Left ventricle myocardium superior (tissue), 1 donor: ENCODE measurements around the gene EDARADD. TPM values are rescaled to one million over a fixed set of nuclear protein-coding genes. Genes with fewer than 3 reads are reported as not detected.
"Not testable (repeated sequence)": the region's sequence is repeated elsewhere in the genome, so short reads cannot be mapped to it uniquely, and the experiment has no call there.

Experiments used
- ATAC-seq: fragments of 200-7000 bp; cut with Tn5 transposase; one replicate; pipeline ENCODE4 v1.9.1; 2020; ENCODE audit warnings: mild to moderate bottlenecking, moderate library complexity
- DNase-seq: peaks from one replicate; pipeline ENCODE4 v3.0.0-alpha.2; 2020
- intact Hi-C: fragments of 100-400 bp; cut with micrococcal nuclease; formaldehyde crosslinking; loops from one replicate; pipeline ENCODE4 v1.11.0; 2022
- long read RNA-seq: library from polyadenylated mRNA; unstranded; transcript quantifications from one replicate; pipeline ENCODE4 v2.0.0, GENCODE V29; 2021
- total RNA-seq: library from RNA; stranded (reverse); fragmentation: NEBNext Ultra II Directional; extraction: Animal tissue kit (Norgen Biotek cat#: 25700); gene quantifications from one replicate; pipeline ENCODE4 v1.2.1, GENCODE V29; 2021
- donor health status: DM: no; HTN: yes; CAD: no; lungs with severe emphysema.

Gene EDARADD
- 3.0 TPM for total RNA-seq
- long read RNA-seq, partial matches to known transcripts = 0 of 3 reads
- long read RNA-seq, other reads (novel, unspliced or antisense) = 0 of 3 reads

DNA sequence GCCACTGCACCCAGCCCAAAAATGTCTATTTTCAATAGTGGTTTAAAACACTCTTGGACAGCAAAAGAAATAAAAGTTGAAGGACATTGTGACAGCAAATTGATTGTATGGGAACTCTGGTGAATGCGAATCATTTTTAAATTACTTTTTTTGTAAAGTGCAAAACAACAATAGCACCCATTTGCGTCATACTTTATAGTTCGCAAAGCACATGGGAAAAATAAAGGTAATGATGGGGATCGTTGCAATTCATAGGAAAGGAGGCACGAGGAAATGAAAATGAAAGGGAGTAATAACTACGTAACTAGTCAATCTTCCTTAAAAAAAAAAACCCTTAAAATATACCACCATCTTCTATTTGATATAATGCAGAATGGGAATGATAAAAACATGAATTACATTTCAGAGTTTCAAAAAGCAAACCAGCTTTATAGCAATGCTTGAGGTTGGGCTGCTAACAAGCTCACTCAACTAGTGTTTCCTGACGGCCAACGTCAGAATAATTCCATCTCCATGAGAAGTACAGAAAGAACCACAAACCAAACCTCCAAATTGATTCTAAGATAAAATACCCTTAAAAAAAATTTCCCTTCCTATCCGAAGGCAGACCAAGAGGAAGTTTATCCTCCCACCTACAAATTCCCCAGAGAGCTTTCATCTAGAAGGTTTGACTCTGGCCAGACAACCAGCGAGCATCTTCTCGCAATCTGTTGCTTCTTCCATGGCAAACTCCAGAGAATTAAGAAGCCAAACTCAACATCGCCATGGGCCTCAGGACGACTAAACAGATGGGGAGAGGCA lies at the start of gene EDARADD:
EDARADD (plus strand) TSS at position 606 of the 801 bp plus-strand sequence; CDS start at position 765, 159 bp downstream.
- no peak for DNase-seq

DNA sequence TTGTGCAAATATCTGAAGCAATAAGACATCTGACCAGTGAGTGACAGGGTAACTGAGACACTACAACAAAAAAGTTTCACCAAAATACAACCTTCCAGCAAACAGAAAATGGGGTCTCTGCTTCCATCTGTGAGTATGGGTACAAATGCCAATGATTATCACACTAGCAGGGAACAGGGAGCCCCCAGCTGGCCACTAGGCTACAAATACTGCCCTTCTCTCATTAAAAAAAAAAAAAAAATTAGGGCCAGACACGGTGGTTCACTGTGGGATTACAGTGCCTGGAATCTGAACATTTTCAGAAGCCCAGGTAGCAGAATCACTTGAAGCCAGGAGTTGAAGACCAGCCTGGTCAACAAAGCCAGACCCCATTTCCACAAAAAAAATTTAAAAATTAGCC lies 48.4 kb upstream of the EDARADD start:
- ATAC-seq (no peak), DNase-seq (no peak)
- intact Hi-C loops = no loop called here

More for the DNA sequence above, at the start of gene EDARADD:
- ATAC-seq = no peak
- intact Hi-C loops = no loop called here

DNA sequence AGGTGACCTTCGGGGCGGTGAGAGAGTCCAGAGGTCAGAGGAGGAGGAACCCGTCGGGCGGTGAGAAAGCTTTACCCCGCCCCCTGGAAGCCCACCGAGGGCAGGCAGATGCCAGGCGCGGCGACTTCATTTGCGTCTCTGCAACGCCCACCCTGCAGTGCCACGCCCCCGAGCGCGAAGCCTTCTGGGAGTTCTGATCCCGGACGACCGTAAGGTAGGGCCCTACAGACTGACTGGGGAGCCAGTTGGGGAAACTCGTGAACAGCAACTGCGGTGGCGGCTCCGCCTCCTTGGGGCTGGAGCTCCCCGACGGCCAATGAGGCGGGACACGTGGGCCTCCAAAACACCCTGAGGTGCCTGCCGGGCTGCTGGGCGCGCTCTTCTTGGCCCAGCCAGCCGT lies 46.0 kb upstream of the EDARADD start:
- ATAC-seq (no peak), DNase-seq (no peak)
- intact Hi-C loops = no loop called here

DNA sequence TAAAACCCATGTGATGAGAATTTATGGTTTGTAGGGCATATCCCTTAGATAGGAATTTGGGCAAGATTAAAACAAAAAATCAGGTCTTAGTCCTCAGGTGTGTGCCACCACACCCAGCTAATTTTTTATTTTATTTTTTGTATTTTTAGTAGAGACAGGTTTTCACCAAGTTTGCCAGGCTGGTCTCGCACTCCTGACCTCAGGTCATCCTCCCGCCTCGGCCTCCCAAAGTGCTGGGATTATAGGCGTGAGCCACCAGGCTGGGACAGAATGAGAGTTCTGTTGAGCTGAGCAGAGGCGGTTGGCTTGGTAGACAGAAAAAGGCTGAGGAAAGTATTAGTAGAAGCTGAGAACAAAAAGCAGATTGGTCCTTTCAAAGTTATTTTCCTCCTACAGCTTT lies 43.8 kb upstream of the EDARADD start:
- DNase-seq = no peak
- intact Hi-C loops = no loop called here
- ATAC-seq = no peak

DNA sequence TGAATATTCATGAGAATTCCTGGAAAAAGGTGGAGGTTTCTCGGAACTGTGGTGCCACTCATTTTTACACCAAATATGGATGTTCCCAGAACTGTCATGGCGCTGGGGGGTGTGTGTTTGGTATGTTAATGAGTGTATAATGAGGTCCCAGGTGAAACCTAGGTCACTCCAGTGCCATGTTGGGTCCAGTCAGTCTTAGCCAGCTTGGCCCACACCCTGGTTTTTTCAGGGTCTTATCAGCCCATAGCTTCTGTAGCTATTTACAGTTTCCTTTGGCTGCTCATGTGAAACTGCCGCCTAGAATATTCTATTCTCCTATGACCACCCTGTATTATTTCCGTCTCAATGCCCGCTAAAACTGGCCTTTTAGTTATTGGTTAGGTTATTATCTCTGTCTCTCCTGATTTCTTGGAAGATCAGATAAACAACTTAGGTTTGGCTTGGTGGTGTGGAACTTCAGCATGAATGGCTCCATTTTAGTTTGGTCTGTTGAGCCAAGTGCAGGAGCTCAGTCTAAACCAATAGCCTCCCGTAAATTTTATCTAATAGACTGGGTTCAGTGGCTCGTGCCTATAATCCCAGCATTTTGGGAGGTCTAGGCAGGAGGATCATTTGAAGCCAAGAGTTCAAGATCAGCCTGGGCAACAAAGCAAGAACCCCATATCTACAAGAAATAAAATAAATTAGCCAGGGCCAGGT lies 42.1 kb upstream of the EDARADD start:
- peak; percentile 48 for ATAC-seq
- DNase-seq = no peak
- intact Hi-C loops = no loop called here

DNA sequence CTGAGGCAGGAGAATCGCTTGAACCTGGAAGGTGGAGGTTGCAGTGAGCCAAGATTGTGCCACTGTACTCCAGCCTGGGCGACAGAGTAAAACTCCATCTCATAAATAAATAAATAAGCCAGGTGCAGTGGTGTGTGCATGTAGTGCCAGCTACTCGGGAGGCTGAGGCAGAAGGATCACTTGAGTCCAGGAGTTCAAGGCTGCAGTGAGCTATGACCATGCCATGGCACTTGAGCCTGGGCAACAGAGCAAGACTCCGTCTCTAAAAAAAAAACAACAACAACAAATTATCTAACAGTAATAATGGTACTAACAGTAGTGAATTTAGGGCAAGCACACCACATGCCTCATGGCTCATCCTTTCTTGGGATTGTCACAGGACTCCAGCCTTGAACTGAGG lies 41.3 kb upstream of the EDARADD start:
- intact Hi-C loops, ATAC-seq, DNase-seq: not testable (repeated sequence)

DNA sequence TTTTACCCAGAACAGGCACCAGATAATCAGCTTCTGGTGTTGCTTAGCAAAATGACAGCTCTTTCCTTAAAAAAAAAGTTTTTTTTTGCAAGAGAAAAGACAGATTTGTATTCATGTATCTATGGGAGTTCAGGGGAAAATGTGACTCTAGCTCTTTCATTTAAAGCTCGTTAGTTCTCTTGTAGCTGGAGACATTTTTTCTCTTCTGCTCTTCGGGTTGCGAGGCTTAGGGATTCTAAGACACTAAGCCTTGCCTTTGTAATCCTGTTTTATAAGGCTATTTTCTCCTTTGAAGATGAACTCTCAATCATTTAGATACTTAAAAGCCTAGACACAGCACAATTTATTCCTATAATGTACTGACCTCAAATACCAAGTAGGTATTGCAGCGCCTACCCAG lies 40.3 kb upstream of the EDARADD start:
- intact Hi-C loops = no loop called here
- ATAC-seq = no peak
- no peak for DNase-seq

DNA sequence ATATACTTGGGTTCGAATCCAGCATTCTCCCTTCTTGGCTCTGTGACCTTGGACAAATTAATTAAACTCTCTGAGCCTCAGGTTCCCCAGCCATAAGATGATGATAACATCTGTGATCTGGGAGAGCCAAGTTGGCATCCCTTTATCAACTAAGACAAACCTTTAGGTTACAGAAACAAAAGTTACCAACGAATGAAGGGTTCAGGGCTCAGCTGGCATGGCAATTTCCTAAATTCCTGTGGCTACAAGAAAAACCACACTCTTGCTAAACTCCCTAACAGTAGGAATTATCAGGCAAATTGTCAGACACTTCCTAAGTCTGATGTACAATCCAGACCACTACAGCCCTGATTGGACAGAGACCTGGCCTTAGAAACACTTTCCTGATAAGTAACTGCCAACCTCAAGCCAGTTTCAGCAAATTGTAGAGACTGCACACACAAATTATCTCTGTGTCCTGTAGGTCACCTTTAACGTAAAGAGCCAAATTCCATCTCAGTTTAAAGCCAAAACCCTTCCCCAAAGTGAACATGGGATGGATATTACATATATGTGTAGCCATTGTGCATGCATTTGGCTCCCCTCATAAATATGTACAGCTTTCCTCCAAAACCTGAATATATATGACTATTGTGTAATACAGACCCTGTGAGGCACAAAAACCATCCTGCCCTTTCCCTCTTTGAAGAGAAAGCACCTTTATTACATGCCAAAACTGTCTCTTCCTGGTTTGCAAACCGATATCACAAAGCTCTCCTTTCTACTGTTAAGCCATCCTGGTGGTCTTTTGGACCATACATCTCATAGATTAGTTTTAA lies 39.5 kb upstream of the EDARADD start:
- intact Hi-C loops = no loop called here
- no peak for DNase-seq
- peak; percentile 54 for ATAC-seq

DNA sequence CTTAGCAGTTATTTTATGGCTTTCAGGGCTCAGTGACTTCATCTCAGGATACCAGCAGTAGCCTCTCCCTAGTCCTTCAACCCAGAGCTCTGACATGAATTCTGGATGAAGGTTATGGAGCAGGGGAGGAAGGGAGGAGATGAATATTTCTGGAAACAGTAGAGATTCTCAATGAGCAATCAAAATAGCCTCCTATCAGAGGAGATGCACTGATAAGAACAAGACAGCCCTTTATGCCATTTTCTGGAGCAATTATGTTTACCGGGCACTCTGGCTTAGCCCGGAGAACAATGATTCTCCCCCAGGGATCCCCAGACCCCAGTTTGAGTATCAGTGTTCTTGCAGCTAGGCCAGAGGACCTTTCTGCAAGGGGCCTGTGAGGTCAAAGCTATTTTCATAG lies 37.9 kb upstream of the EDARADD start:
- intact Hi-C loops = no loop called here
- ATAC-seq (no peak), DNase-seq (no peak)

DNA sequence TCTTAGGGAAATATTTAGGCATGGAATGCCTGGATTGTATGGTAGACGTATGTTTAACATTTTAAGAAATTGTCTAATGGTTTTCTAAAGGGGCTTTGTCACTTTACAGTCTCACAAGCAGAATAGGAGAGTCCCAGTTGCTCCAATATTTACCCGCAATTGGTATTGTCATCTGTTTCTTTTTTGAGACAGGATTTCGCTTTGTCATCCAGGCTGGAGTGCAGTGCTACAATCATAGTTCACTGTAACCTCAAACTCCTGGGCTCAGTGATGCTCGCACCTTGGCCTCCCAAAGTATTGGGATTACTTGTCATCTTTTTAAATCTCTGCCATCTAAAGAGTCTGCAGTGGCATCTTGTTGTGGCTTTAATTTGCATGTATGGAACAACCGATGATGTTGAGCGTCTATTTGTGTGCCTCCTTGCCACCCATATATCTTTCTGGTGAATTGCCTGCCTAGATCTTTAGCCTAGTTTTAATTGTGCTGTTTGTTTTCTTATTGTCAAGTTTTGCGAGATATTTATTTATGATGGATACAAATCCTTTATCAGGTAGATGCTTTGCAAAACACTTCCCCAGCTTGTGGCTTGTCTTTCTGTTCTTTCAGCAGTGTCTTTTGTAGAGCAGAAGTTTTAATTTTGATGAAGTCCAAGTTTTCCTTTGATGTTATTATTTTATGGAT lies 32.0 kb upstream of the EDARADD start:
- DNase-seq = no peak
- no peak for ATAC-seq
- intact Hi-C loops = no loop called here

DNA sequence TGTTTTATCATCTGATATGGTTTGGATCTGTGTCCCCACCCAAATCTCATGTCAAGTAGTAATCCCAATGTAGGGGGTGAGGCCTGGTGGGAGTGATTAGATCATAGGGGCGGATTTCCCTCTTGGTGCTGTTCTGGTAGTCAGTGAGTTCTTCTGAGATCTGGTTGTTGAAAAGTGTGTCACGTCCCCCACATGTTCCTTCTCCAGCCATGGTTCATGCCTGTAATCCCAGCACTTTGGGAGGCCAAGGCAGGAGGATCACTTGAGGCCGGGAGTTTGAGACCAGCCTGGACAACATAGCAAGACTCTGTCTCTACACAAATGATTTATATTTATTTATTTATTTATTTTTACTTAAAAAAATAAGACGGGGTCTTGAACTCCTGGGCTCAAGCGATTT lies 30.8 kb upstream of the EDARADD start:
- intact Hi-C loops = no loop called here
- DNase-seq = no peak
- ATAC-seq = no peak

DNA sequence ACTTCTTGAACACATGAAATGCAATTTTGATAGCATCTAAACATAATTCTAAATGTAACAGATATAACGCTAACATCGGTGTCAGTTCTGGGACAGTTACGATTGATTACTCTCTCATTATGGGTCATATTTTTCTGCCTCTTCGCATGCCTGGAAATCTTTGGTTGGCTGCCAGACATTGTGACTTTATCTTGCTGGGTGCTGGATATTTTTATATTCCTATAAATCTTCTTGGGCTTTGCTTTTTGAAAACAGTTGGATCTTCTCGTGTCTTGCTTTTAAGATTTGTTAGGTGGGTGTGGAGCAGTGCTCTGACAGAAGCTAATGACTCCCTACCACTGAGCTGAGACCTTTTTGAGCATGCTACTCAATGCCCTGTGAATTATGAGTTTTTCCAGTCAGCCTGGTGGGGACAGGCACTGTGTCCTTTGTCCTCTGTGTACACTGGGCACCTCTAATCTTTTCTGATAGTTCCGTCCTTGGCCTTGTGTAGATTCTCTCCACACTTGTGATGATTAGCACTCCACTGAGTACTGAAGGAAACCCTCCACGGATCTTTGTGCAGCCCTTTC lies 28.0 kb upstream of the EDARADD start:
- ATAC-seq = peak; percentile 79
- DNase-seq = no peak
- intact Hi-C loops = no loop called here

DNA sequence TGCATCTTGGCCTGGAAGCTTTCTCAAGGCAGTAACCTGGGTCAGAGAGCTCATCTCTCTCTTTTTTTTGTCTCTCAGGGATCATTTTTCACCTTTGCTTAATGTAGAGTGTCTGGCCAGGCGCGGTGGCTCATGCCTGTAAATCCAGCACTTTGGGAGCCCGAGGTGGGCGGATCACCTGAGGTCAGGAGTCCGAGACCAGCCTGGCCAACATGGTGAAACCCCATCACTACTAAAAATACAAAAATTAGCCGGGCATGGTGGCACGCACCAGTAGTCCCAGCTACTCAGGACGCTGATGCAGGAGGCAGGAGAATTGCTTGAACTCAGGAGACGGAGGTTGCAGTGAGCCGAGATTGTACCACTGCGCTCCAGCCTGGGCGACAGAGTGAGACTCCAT lies 27.4 kb upstream of the EDARADD start:
- intact Hi-C loops, ATAC-seq, DNase-seq: not testable (repeated sequence)

DNA sequence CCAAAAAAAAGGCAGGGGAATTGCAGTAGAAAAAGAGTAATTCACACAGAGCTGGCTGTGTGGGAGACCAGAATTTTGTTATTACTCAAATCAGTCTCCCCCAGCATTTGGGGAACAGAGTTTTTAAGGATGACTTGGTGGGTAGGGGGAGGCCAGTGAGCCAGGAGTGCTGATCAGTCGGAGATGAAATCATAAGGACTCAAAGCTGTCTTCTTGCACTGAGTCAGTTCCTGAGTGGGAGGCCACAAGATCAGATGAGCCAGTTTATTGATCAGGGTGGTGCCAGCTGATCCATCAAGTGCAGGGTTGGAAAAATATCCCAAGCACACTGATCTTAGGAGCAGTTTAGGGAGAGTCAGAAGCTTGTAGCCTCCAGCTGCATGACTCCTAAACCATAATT lies 23.7 kb upstream of the EDARADD start:
- intact Hi-C loops = no loop called here
- DNase-seq (no peak), ATAC-seq (no peak)

DNA sequence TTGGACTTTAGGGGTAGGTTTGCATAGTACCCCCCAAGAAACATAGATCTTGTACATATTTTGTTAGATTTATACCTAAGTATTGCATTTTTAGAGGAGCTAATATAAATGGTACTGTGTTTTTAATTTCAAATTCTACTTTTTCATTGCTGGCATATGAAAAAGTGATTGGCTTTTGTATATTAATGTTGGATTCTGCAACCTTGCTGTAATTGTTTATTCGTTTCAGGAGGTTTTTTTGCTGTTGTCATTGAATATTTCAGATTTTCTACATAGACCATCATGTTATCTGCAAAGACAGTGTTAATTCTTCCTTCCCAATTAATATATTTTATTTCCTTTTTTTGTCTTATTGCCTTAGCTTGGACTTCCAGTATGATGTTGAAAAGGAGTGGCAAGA lies 23.0 kb upstream of the EDARADD start:
- no peak for ATAC-seq
- intact Hi-C loops = no loop called here
- no peak for DNase-seq

DNA sequence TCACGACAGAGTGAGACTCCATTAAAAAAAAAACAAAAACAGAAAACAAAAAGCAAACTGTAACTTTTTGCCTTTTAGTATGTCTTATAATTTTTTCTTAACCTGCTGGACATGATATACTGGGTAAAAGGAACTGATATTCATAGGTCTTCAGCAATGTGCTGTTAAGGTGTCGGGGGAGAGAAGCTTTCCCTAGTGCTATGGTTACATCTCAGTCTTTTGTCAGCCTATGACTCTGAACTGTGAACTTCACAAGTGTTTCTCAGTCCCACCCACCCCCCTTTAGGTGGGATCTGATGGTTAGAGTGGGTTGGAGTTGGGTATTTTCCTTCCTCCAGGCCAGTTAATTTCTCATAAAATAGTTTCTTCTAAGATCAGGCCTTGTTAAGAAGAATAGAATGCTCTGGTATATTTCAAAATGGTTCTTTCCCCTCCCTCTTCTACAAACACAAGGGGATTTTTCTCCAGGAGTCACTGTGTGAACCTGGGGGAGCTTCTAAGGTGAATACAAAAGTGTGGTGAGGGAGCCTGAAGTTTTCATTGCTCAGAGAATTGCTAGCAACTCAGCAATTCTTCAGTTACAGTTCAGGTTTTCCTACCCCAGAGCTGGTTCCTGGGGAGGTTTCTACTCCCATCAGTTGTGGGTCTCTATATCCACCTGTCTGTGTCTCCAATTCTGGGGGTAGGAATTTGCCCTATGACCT lies 16.1 kb upstream of the EDARADD start:
- DNase-seq = no peak
- intact Hi-C loops = no loop called here
- ATAC-seq = no peak

DNA sequence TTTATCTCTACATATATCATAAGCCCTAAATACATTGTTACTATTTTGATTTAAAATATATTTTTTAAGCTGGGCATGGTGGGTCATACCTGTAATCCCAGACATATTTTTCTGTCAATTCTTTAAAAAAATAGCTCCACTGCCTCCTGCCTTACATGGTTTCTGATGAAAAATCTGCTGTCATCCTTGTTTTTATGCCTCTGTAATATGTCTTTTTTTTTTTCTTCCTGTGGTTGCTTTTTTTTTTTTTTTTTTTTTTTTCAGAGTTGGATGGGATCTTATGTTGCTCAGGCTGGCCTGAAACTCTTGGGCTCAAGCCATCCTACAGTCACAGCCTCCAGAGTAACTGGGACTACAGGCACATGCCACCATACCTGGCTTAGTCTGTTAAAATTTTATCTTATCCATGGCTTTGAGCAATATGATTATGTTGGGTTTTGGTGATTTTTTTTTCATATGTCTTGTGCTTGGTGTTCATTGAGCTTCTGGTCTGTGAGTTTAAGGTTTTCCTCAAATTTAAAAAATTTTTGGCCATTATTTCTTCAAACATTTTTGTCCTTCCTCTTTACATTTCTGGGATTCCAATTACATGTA lies 12.4 kb upstream of the EDARADD start:
- DNase-seq = no peak
- intact Hi-C loops = no loop called here
- no peak for ATAC-seq

DNA sequence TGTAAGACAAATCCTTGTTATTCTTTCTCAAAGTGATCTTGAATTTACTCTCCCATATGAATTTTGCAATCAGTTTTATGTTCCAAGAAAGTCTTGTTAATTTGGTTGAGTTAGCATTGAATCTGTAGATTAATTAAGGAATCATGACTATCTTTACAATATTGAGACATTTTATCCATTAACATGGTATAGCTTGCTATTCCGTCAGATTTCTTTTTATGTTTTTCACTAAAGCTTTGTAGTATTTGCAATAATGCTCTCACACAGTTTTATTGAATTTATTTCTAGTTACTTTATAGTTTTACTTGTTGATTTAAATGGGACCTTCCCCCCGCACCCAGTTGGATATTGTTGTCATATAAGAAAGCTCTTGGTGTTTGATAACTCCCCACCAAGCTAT lies 5.8 kb upstream of the EDARADD start:
- DNase-seq = no peak
- ATAC-seq = no peak
- intact Hi-C loops = no loop called here
